ENCODE data around the gene EIF4E.
"Not testable (repeated sequence)": the region's sequence is repeated elsewhere in the genome, so short reads cannot be mapped to it uniquely, and the experiment has no call there.

The EIF4E gene

GRCh38 chr4:98928505-98929340 is at the start of gene EIF4E:
Gene EIF4E, minus strand, starts transcription at chr4:98929133. Its CDS starts 21 bp downstream, at chr4:98929112.
- peak; percentile 99 for DNase-seq

GRCh38 chr4:98977557-98977956 is 48.6 kb upstream of the EIF4E start:
- no peak for DNase-seq

GRCh38 chr4:98976716-98977115 is 47.8 kb upstream of the EIF4E start:
- DNase-seq, result no peak

GRCh38 chr4:98969878-98970785 is 41.2 kb upstream of the EIF4E start:
- DNase-seq, result no peak

- DNase-seq, result no peak
These were observed 38.9 kb upstream of the EIF4E start for GRCh38 chr4:98967786-98968329.

- no peak for DNase-seq
These were observed 38.0 kb upstream of the EIF4E start for GRCh38 chr4:98966926-98967325.

GRCh38 chr4:98963538-98964433 is 34.9 kb upstream of the EIF4E start:
- no peak for DNase-seq

GRCh38 chr4:98961770-98962169 is 32.8 kb upstream of the EIF4E start:
- DNase-seq, result no peak

- DNase-seq, result no peak
These were observed 30.5 kb upstream of the EIF4E start for GRCh38 chr4:98959411-98959810.

GRCh38 chr4:98958065-98958464 is 29.1 kb upstream of the EIF4E start:
- no peak for DNase-seq

- no peak for DNase-seq
These were observed 26.3 kb upstream of the EIF4E start for GRCh38 chr4:98955229-98955628.

GRCh38 chr4:98951710-98952109 is 22.8 kb upstream of the EIF4E start:
- peak; percentile 88 for DNase-seq

- DNase-seq, result peak; percentile 35
These were observed 22.0 kb upstream of the EIF4E start for GRCh38 chr4:98950925-98951324.

- DNase-seq, result no peak
These were observed 17.4 kb upstream of the EIF4E start for GRCh38 chr4:98946359-98946758.

- DNase-seq, result no peak
These were observed 16.4 kb upstream of the EIF4E start for GRCh38 chr4:98945297-98945850.

- DNase-seq, result peak; percentile 79
These were observed 11.0 kb upstream of the EIF4E start for GRCh38 chr4:98939892-98940298.

- no peak for DNase-seq
These were observed 10.5 kb upstream of the EIF4E start for GRCh38 chr4:98939438-98939837.

- no peak for DNase-seq
These were observed 9.2 kb upstream of the EIF4E start for GRCh38 chr4:98937986-98938720.

- DNase-seq, result no peak
These were observed 6.7 kb upstream of the EIF4E start for GRCh38 chr4:98935633-98936032.

- not testable (repeated sequence) for DNase-seq
These were observed 5.9 kb upstream of the EIF4E start for GRCh38 chr4:98934851-98935250.

GRCh38 chr4:98932539-98932938 is 3.6 kb upstream of the EIF4E start:
- DNase-seq, result no peak
